Endothelial cell of umbilical vein (primary cell): ENCODE results near the gene JARID2. TPM values are rescaled to one million over a fixed set of nuclear protein-coding genes. Genes with fewer than 3 reads are reported as not detected.

Experiments
- BruUV-seq: library from RNA; stranded (reverse); fragments of 400-500 nt; replicated peaks from 2 replicates; lab custom pipeline; 2021; lab: Mats Ljungman, UMichigan
- CTCF ChIA-PET: fragments of 300-600, 350-600 bp; sonication (Branson Sonifier 250); formaldehyde crosslinking; loops from one replicate; lab custom pipeline; 2021; ENCODE audit warnings: antibody characterized with exemption, inconsistent platforms; lab: Charles Lee
- POLR2A ChIA-PET: fragments of 300-600, 350-600 bp; sonication (Branson Sonifier 250); formaldehyde crosslinking; loops from one replicate; lab custom pipeline; 2021; ENCODE audit warnings: antibody characterized with exemption, inconsistent platforms; lab: Charles Lee
- DNase-seq: peaks from one replicate; pipeline ENCODE4 v3.0.0-alpha.2; 2011; ENCODE audit warnings: low read depth, low spot score
- FAIRE-seq: peaks from 2 replicates; lab custom pipeline; 2011; peaks lifted over from hg19 to GRCh38; lab: Jason Lieb, UNC
- H2AFZ ChIP-seq: 2 replicates; pipeline ENCODE4 v1.6.0; 2012; ENCODE audit warnings: low read depth, low read length, control low read depth, inconsistent platforms
- H3K27ac ChIP-seq: 2 replicates; pipeline ENCODE4 v1.5.1; 2011; ENCODE audit warnings: low read depth, mild to moderate bottlenecking, control low read depth, low read length, moderate library complexity; ENCODE audit not compliant: insufficient read depth
- H3K27me3 ChIP-seq, 2 experiments: 2 replicates each; pipeline versions ENCODE4 v1.6.0 to v1.6.1; 2011; ENCODE audit warnings: low read length in 2 of 2, mixed read lengths in 1 of 2; ENCODE audit not compliant: control insufficient read depth in 2 of 2, insufficient read depth in 2 of 2
- H3K36me3 ChIP-seq, 2 experiments: 2 replicates in 1 of 2; 3 replicates in 1 of 2; pipeline ENCODE4 v1.5.1; 2011; ENCODE audit warnings: low read length in 2 of 2, mild to moderate bottlenecking in 1 of 2, moderate library complexity in 1 of 2; ENCODE audit not compliant: control insufficient read depth in 2 of 2, insufficient read depth in 2 of 2; ENCODE audit errors: extremely low read depth in 1 of 2
- H3K4me1 ChIP-seq: 3 replicates; pipeline ENCODE4 v1.5.1; 2011; ENCODE audit warnings: mild to moderate bottlenecking, low read length; ENCODE audit not compliant: control insufficient read depth, insufficient read depth; ENCODE audit errors: extremely low read depth
- H3K4me2 ChIP-seq: 2 replicates; pipeline ENCODE4 v1.6.1; 2011; ENCODE audit warnings: low read length, control low read depth, mixed read lengths; ENCODE audit not compliant: insufficient read depth
- H3K4me3 ChIP-seq, 3 experiments: fragments of 200-600 bp in 1 of 3; sonication (generic), shearing (Covaris generic) in 1 of 3; replicated peaks in 1 of 3; 2 replicates each; pipeline ENCODE4 v1.5.1; 2011 to 2016; ENCODE audit warnings: control low read depth in 3 of 3, low read length in 3 of 3, mild to moderate bottlenecking in 2 of 3, inconsistent platforms in 1 of 3, low read depth in 1 of 3, moderate library complexity in 1 of 3; ENCODE audit not compliant: insufficient read depth in 1 of 3
- H3K79me2 ChIP-seq: 2 replicates; pipeline ENCODE4 v1.6.0; 2012; ENCODE audit warnings: low read length, inconsistent platforms; ENCODE audit not compliant: control insufficient read depth, insufficient read depth
- H3K9ac ChIP-seq: replicated peaks from 2 replicates; pipeline ENCODE3; 2011; ENCODE audit warnings: low read length, control low read depth; ENCODE audit not compliant: insufficient read depth; ENCODE audit errors: extremely low read depth
- H3K9me1 ChIP-seq: replicated peaks from 3 replicates; pipeline ENCODE4 v1.6.0; 2011; ENCODE audit warnings: mild to moderate bottlenecking, low read length; ENCODE audit not compliant: control insufficient read depth, insufficient read depth; ENCODE audit errors: extremely low read depth
- H3K9me3 ChIP-seq: replicated peaks from 2 replicates; pipeline ENCODE4 v1.5.1; 2012; ENCODE audit warnings: low read length, inconsistent platforms; ENCODE audit not compliant: control insufficient read depth, insufficient read depth
- H4K20me1 ChIP-seq: replicated peaks from 2 replicates; pipeline ENCODE3; 2011; ENCODE audit warnings: mild to moderate bottlenecking, low read length; ENCODE audit not compliant: control insufficient read depth, insufficient read depth; ENCODE audit errors: extremely low read depth
- CTCF ChIP-seq, 2 donors: IDR thresholded peaks; 1 replicate in 1 of 2; 2 replicates in 1 of 2; pipeline ENCODE4 v1.5.1; 2011; ENCODE audit warnings: low read length in 2 of 2, mild to moderate bottlenecking in 2 of 2, moderate library complexity in 2 of 2, control low read depth in 1 of 2, inconsistent platforms in 1 of 2, low read depth in 1 of 2; ENCODE audit not compliant: insufficient read depth in 1 of 2; ENCODE audit errors: extremely low read depth in 1 of 2
- EZH2 ChIP-seq: IDR thresholded peaks from 2 replicates; pipeline ENCODE4 v1.6.1; 2012; ENCODE audit warnings: borderline replicate concordance, low read depth, mild to moderate bottlenecking, moderate library complexity, low read length, inconsistent platforms; ENCODE audit not compliant: severe bottlenecking
- FOS ChIP-seq: IDR thresholded peaks from 2 replicates; pipeline ENCODE4 v1.6.1; 2011; ENCODE audit warnings: mild to moderate bottlenecking, low read length, moderate library complexity, borderline replicate concordance; ENCODE audit not compliant: insufficient read depth
- GATA2 ChIP-seq: IDR thresholded peaks from 2 replicates; pipeline ENCODE4 v1.7.0; 2011; ENCODE audit warnings: low read depth, mild to moderate bottlenecking, moderate library complexity, mixed read lengths, low read length; ENCODE audit not compliant: insufficient read length, insufficient read depth
- JUN ChIP-seq: IDR thresholded peaks from 2 replicates; pipeline ENCODE4 v1.6.1; 2011; ENCODE audit warnings: borderline replicate concordance, low read depth; ENCODE audit not compliant: insufficient read length, insufficient read depth
- MYC ChIP-seq: IDR thresholded peaks from one replicate; pipeline ENCODE4 v1.6.1; 2011; ENCODE audit warnings: mild to moderate bottlenecking, low read depth, low read length
- POLR2A ChIP-seq: IDR thresholded peaks from 2 replicates; pipeline ENCODE4 v1.6.1; 2012; ENCODE audit warnings: low read depth, mild to moderate bottlenecking, control low read depth, low read length
- POLR2AphosphoS5 ChIP-seq: IDR thresholded peaks from 2 replicates; pipeline ENCODE4 v1.6.1; 2012; ENCODE audit warnings: low read depth, mild to moderate bottlenecking, control low read depth, low read length, moderate library complexity; ENCODE audit not compliant: insufficient read depth
- dilution Hi-C: fragments of 300-500 bp; cut with MboI; formaldehyde crosslinking; loops from one replicate; pipeline ENCODE4 v1.15.0; 2019; ENCODE audit warnings: low sequenced_read_pairs; ENCODE audit not compliant: extremely low pct_ligation_motif_present
- intact Hi-C: fragments of 100-400 bp; cut with micrococcal nuclease; formaldehyde crosslinking; loops from one replicate; pipeline ENCODE4 v1.10.0; 2022
- polyA plus RNA-seq, 4 experiments: library from polyadenylated mRNA; depleted of rRNA in 3 of 4; stranded (reverse) in 3 of 4; unstranded in 1 of 4; fragments of >200 nt; gene quantifications; 2 replicates each; pipeline versions ENCODE4 v1.2.1 to v1.2.3, GENCODE V29; 2011 to 2012; ENCODE audit warnings: missing spikeins in 1 of 4
- total RNA-seq: library from RNA; stranded (reverse); gene quantifications from 2 replicates; pipeline ENCODE4 v1.2.3, GENCODE V29; 2021
- TF ChIP-seq, protein P1 (sequence below): IDR thresholded peaks from 2 replicates; pipeline ENCODE4 v1.6.1; 2011; ENCODE audit not compliant: insufficient read depth, insufficient read length

The JARID2 gene
- total and polyA plus RNA-seq, 2 donors (not counting 3 experiments of a cell fraction or from before 2014, with no cell fraction given) = 2.9 to 10.6 TPM

DNA sequence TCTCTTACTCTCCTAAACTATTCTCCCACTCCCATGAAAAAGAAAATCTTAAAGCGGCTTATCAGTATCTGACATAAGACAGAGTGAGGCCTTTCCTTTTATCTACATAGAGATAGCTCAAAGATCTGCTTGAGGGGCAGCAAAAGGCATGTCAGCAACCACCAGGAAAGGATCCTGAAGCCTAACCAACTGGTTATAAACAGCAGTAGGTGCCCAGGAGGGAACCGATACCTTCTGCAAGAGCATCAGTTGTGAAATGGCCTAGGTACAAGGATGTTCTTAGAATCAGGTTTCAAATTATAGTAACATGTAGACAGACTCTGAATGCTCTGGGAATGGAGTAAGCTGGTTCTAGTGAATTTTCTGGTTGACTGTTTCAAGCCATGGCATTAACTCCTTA, 21.4 kb downstream of the JARID2 start:
- ChIA-PET POLR2A (no interaction called here), CTCF (interaction anchor here (1.4 to 3.3 kb wide), 2 partner anchors 9 to 18 kb away, joined by 3 to 15 read pairs; no protein-coding TSS in a partner anchor)
- intact Hi-C loops (loop anchor here (2.0 kb wide), 1 partner anchor 18 kb away; no protein-coding TSS in a partner anchor), dilution Hi-C loops (no loop called here)
- Histone ChIP-seq H4K20me1 (no peaks in the 10 kb centered on the region), H3K4me2 (no peak overlapping the region), H3K27ac (no peak overlapping the region), H3K4me3 (no peak overlapping the region), H2AFZ (no peak overlapping the region), H3K36me3 (no peaks in the 10 kb centered on the region), H3K79me2 (peaks cover 3% of the 10 kb centered on the region), H3K9me3 (no peaks in the 10 kb centered on the region), H3K9me1 (no peaks in the 10 kb centered on the region), H3K4me1 (peaks cover 29% of the 10 kb centered on the region), H3K9ac (no peak overlapping the region), H3K27me3 (no peaks in the 10 kb centered on the region)
- FAIRE-seq (no peak), DNase-seq (no peak)
- TF ChIP-seq EZH2 (no peak), FOS (no peak), MYC (no peak), JUN (no peak), POLR2AphosphoS5 (no peak), GATA2 (no peak), POLR2A (no peak), CTCF (IDR thresholded peaks at IDR 0.05; ENCODE audit: extremely low read depth in 1 of 2, insufficient read depth in 1 of 2, low read depth in 1 of 2, low read length in 2 of 2) (no peak)
- TF ChIP-seq, protein P1, sequence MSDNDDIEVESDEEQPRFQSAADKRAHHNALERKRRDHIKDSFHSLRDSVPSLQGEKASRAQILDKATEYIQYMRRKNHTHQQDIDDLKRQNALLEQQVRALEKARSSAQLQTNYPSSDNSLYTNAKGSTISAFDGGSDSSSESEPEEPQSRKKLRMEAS = no peak
- BruUV-seq = no TSS peak
